ENCODE results near the gene TCHP. TPM values are rescaled to one million over a fixed set of nuclear protein-coding genes. Genes with fewer than 3 reads are reported as not detected.

TCHP gene
- total RNA-seq, 1 experiment from 2014 or later = 13.3 TPM

DNA sequence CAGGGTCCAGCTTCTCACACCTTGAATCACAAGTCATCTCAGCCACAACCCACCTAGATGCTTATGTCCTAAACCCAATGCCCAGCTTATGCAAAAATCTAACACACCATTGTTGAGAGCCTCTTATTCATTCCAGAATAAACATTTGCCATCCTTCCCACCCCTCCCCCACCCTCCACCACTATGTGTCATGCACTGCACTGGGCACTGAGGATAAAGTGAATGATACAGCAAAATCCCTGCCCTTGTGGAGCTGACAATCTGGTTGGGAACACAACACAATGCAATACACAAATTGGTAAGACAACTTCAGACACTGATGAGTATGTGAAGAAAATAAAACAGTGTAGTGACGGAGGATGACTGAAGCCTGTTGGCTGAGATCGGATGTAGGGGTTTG is 18.3 kb upstream of the TCHP start:
- Mint-ChIP-seq H3K4me3 (peak overlapping the region in 1 of 2 experiments; percentile 88; a peak in 3 of 5 replicates), H3K9me3 (no peaks in the 10 kb centered on the region; a peak in 1 of 5 replicates), H3K36me3 (ENCODE audit: insufficient read depth in 1 of 3, low read depth in 3 of 3) (no peaks in the 10 kb centered on the region; a peak in 1 of 7 replicates), H3K27ac (peak overlapping the region in 1 of 3 experiments; percentile 45; a peak in 3 of 7 replicates), H3K27me3 (ENCODE audit: low read depth) (peaks cover 12% of the 10 kb centered on the region), H3K4me1 (peaks cover 37 to 42% of the 10 kb centered on the region in 2 experiments)
- Histone ChIP-seq H3K27ac (ENCODE audit: insufficient read length, low read depth, low read length) (peak overlapping the region; percentile 86), H3K9me3 (ENCODE audit: control insufficient read depth, low read depth, low read length) (no peaks in the 10 kb centered on the region), H3K9ac (ENCODE audit: extremely low read depth, insufficient read length, low read length) (no peak overlapping the region), H3K23me2 (ENCODE audit: insufficient read length, low read depth, low read length, poor library complexity, severe bottlenecking) (peaks cover 11% of the 10 kb centered on the region), H2AFZ (ENCODE audit: low read length) (no peak overlapping the region), H3K23ac (ENCODE audit: insufficient read length, low read depth, low read length) (no peak overlapping the region), H3K18ac (ENCODE audit: insufficient read length, low read depth, low read length) (no peak overlapping the region), H2BK5ac (ENCODE audit: insufficient read length, low read length) (no peak overlapping the region), H3K56ac (ENCODE audit: insufficient read length, low read depth, low read length) (no peak overlapping the region), H2BK12ac (ENCODE audit: insufficient read length, low read depth, low read length) (no peak overlapping the region), H3T11ph (ENCODE audit: low read length) (no peak overlapping the region), H3K14ac (ENCODE audit: insufficient read depth, low read length) (no peak overlapping the region), H3K79me1 (ENCODE audit: insufficient read depth, low read depth, low read length, poor library complexity, severe bottlenecking) (no peaks in the 10 kb centered on the region), H2BK20ac (ENCODE audit: low read depth, low read length, poor library complexity, severe bottlenecking) (no peak overlapping the region), H4K20me1 (ENCODE audit: control insufficient read depth, insufficient read depth, insufficient read length) (no peaks in the 10 kb centered on the region), H3K4ac (ENCODE audit: low read depth, low read length) (no peak overlapping the region), H3K79me2 (ENCODE audit: insufficient read depth, low read length) (peaks cover 8% of the 10 kb centered on the region; the same call in 1 of the 2 replicates), H2BK120ac (ENCODE audit: low read depth, low read length, poor library complexity, severe bottlenecking) (no peak overlapping the region), H2BK15ac (ENCODE audit: low read depth, low read length) (no peak overlapping the region), H3K4me2 (ENCODE audit: insufficient read depth, insufficient read length, low read length) (peak overlapping the region; percentile 96), H2AK5ac (ENCODE audit: insufficient read length, low read length) (no peak overlapping the region), H3K4me1 (ENCODE audit: insufficient read depth, low read length) (peaks cover 12% of the 10 kb centered on the region), H4K91ac (ENCODE audit: insufficient read length, low read depth, low read length) (no peak overlapping the region), H3K27me3 (ENCODE audit: insufficient read depth, low read length) (no peaks in the 10 kb centered on the region), H4K5ac (ENCODE audit: insufficient read length, low read depth, low read length) (no peak overlapping the region), H4K8ac (replicated peaks; ENCODE audit: insufficient read length, low read depth, low read length) (no peak overlapping the region)
- WGBS (ENCODE audit: extremely low coverage, insufficient read length, low lambda C conversion rate) = no CpG with 5 or more reads among the region's 2 CpGs
- no peak for DNase-seq
- TF ChIP-seq CTCF (conservative IDR thresholded peaks at IDR 0.05) = no peak

Measured in H9 (cell line).